ENCODE measurements around the gene SLC4A3.

DNA sequence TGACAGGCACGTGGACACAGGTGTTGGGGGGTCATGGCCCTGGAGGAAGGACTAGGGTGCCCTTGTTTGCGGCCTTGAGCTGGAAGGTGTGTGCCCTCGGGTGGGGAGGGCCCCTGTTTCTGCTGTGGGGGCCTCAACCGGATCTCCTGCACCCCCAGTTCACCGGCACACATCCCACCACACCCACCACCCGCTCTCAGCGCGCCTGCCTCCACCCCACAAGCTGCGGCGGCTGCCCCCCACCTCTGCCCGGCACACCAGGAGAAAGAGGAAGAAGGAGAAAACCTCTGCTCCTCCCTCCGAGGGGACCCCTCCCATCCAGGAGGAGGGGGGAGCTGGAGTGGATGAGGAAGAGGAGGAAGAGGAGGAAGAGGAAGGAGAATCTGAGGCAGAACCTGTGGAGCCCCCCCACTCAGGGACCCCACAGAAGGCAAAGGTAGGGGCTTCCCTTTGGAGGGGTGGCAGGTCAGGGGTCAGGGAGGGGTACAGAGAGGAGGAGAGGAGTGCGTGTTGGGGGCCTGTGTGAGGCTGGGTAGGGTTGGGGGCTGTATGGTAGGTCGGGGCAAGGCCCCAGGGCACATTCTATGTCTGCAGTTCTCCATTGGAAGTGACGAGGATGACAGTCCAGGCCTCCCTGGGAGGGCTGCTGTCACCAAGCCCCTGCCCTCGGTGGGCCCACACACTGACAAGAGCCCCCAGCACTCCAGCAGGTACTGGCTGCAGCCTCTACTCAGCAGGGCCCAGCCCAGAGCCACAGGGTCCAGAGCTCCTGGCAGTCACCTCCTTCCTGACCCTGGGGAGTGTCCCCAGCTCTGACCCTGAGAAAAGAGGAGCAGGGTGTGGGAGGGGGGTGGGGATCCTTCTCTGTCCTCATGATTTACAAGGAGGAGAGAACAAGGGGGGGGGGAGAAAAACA is 1.8 kb downstream of the SLC4A3 start:
- TF ChIP-seq SETDB1 (IDR thresholded peaks at IDR 0.05; ENCODE audit: insufficient read length, low read length) (no peak), ZBTB8A (tag by site-specific recombination; IDR thresholded peaks at IDR 0.05) (no peak), SP2 (tag by site-specific recombination; IDR thresholded peaks at IDR 0.05) (no peak), ZNF510 (tag by site-specific recombination; IDR thresholded peaks at IDR 0.05; ENCODE audit: insufficient replicate concordance) (no peak), ZNF660 (tag by site-specific recombination; IDR thresholded peaks at IDR 0.05) (no peak), ZNF768 (tag by site-specific recombination; IDR thresholded peaks at IDR 0.05) (no peak), ZBTB21 (tag by site-specific recombination; IDR thresholded peaks at IDR 0.05) (no peak)
- TF ChIP-seq, protein P1, sequence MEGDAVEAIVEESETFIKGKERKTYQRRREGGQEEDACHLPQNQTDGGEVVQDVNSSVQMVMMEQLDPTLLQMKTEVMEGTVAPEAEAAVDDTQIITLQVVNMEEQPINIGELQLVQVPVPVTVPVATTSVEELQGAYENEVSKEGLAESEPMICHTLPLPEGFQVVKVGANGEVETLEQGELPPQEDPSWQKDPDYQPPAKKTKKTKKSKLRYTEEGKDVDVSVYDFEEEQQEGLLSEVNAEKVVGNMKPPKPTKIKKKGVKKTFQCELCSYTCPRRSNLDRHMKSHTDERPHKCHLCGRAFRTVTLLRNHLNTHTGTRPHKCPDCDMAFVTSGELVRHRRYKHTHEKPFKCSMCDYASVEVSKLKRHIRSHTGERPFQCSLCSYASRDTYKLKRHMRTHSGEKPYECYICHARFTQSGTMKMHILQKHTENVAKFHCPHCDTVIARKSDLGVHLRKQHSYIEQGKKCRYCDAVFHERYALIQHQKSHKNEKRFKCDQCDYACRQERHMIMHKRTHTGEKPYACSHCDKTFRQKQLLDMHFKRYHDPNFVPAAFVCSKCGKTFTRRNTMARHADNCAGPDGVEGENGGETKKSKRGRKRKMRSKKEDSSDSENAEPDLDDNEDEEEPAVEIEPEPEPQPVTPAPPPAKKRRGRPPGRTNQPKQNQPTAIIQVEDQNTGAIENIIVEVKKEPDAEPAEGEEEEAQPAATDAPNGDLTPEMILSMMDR (tag by site-specific recombination; IDR thresholded peaks at IDR 0.05): no peak

All from HEK293 (cell line).